HPDE6-E6E7 (cell line): Measurements from ENCODE around the gene PER1.

Source experiments
- DNase-seq: peaks from one replicate; pipeline ENCODE4 v3.0.0; 2011; ENCODE audit warnings: missing footprints; ENCODE audit errors: extremely low spot score

PER1 gene

GRCh38 chr17:8140065-8141029 is 11.9 kb downstream of the PER1 start:
- no peak for DNase-seq

GRCh38 chr17:8138672-8139371 is 13.4 kb downstream of the PER1 start:
- no peak for DNase-seq

DNA sequence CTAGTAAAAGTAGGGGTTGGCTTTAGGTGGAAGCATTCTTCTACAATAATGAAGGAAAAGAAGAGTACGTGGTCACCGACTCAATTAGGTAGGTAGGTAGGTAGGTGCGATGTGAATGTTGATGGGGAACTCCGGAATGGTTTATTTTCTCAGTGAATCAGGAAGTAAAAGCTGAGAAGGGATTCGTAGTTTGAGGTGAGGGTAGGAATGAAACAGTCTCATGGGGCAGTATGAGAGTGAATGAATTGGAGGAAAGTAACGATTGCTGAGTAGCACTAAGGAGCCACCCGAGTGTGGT is 13.9 kb downstream of the PER1 start:
- no peak for DNase-seq

GRCh38 chr17:8137645-8138373 is 14.4 kb downstream of the PER1 start:
- DNase-seq = no peak

GRCh38 chr17:8133941-8134340 is 18.3 kb downstream of the PER1 start:
- DNase-seq = no peak

- no peak for DNase-seq
Observed at GRCh38 chr17:8133399-8133798, 18.8 kb downstream of the PER1 start.

- no peak for DNase-seq
Observed at GRCh38 chr17:8131844-8132441, 20.3 kb downstream of the PER1 start.

- DNase-seq = no peak
Observed at GRCh38 chr17:8128125-8128784, 23.9 kb downstream of the PER1 start.

DNA sequence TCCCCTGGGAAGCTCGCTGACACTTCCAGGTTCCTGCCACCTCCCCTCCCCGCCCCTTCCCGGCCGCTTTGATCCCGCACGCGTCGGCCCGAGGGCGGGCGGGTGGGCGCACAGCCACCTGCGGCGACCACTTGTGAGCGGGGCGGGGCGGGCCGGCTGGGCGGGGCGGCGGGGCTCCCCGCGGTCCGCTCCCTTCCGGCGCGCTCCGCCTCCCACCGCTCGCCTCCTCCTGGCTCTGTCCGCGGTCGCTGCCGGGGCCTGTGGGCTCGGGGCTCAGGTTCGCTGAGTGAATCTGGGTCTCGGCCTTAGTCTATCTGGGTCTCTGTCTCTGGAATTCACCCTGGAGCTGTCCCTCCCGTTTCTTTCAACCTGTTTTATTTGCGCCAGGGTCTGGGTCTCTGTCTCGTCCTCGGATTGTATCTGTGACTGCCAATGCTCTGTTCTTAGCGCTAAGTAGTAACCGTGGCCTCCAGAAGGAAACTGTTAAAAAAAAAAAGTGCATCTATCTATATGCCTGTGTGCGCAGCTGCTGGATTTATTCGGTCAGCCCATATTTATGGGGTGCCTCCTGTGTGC is 25.6 kb downstream of the PER1 start:
- DNase-seq = no peak

DNA sequence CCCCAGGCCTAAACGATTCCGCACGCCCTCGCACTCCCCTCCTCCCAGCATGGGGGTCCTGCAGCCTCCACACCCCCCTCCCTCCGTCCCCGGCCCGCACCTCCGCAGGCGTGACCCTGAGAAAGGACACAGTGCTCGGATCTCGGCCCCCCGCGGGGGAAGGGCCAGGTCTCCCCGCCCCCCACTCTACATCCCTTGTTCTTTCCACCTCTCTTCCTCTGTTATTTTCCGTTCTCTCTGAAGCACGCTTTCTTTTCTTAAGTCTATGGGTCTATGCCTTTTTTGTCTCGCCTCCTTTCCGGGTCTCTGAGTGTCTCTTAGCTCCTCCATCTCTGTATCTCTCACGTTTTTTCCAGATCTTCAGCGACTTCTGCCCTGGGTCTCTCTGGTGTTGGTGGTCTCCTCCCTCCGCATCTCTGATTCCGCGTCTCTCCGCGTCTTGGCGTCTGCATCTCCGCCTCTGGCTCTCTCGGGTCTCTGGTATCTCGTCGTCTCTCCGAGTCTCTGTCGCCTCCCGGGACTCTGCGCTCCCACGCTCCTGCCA is 26.2 kb downstream of the PER1 start:
- no peak for DNase-seq

GRCh38 chr17:8125154-8125946 is 26.9 kb downstream of the PER1 start:
- DNase-seq = no peak

GRCh38 chr17:8124350-8125153 is 27.7 kb downstream of the PER1 start:
- no peak for DNase-seq

DNA sequence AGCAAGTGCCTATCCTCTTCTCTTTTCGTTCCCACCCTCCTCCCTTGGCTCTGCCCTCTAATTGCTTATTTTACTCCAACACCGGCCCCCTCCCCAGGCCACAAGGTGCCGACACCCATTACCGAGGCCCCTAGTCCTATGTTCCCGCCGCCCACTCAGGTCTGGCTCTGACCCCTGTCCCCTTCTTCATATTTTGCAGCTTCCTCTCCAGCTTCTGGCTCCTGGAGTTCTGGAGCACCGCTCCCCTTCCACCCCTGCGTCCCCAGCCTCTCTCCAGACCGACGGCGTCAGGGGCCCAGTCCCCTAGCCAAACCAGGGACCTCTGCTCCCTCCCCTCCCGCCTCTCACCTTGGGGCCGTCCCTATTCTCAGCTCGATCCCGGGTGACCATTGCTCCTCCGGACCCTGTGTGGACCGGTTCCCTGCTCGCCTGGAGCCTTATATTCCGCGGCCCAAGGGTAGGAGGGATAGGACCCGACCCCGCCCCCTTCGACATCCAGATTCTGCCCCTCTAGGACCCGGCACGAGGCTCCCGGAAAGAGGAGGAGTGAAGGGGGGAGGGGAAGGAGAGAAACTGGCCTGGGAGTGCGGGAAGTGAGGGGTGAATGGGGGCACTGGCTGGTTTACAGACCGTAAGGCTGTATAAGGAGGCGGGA is 28.4 kb downstream of the PER1 start, which contains the start of gene HES7:
Gene HES7, minus strand, starts transcription at position 412 of the 655 bp plus-strand sequence. Its CDS starts 22 bp downstream, at position 390.
- DNase-seq = no peak

DNA sequence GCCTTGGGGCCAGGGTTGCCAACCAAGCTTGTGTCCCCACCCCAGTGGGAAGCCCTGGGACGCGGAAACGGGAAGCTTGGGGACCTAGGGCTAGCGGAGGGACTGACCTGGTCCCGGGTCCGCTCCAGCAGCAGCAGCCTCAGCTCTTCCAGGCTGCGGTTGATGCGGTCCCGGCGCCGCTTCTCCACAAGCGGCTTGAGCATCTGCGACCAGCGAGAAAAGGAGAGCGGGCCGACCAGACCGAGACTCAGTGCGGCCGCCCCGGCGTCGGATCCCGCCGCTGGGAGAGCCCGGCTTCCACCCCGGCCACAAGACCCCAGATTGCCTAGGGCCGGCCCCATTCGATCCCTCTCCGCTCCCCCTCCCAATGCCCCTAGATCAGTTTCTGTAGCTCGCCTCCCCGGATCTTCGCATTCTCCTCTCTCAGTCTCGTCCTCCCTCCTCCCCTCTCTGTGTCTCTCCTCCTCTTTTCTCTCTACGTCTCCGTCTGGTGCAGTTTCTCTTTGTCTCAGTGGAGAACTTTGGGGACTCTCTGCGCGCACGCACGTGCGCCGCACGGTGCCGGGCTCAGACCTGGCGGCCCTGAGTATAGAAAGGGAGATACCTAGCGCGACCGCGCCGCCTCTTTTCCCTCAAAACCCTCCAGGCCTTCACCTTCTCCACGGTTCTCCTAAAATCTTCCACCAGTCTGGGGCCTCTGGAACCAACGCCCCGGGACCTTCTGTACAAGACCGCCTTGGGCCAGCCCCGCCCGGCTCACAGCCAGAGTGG is 29.1 kb downstream of the PER1 start:
- DNase-seq = no peak

- no peak for DNase-seq
Observed at GRCh38 chr17:8122422-8122923, 29.7 kb downstream of the PER1 start.

DNA sequence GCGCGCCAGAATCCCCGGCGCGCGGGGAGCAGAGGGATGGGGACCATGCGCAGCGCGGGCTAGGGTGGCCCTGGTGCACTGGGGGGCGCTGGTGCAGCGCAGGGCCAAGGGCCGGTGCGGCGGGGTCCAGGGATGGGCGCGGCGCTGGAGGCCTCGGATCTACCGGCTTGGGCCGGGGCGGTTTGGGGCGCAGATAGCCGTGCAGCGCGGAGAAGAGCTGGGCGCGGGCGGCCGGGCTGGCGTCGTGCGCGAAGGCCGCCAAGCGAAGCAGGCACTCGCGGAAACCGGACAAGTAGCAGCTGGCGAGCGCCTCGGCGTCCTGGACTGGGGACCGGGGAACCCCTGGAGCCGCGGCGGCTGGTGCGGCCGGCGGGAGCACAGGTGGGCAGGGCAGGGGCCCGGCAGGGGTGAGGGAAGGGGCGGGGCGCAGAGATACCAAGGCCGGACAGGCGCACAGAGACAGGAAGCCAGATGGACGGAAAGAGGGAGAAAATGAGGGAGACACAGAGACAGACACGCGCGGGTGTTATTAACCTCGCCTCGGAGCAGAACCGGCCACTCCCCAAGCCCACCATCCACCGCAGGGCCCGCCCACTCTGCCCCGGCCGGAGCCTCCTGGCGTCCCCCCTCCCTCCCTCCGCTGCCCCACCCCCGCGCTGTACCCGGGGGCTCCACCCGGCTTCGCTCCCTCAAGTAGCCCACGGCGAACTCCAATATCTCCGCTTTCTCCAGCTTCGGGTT is 30.4 kb downstream of the PER1 start:
- DNase-seq = no peak

DNA sequence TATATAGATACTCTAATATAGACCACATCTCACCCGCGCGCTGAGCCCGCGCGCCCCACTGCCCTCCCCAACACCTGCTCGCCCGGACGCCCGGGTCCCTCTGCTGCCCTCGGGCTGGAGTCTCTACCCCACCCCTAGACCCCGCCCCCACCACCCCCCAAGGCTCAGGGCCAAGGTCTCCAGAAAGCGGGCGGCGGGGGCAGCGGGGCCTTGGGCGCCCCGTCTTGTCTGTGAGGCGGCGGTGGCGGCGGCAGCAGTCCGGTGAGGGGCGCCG is 30.9 kb downstream of the PER1 start:
- no peak for DNase-seq
